CD4-positive, alpha-beta T cell (primary cell): ENCODE data around the gene SAMD8. TPM values are rescaled to one million over a fixed set of nuclear protein-coding genes. Genes with fewer than 3 reads are reported as not detected.

Source experiments
- ATAC-seq: fragments of 200-7000 bp; cut with Tn5 transposase; one replicate; pipeline ENCODE4 v1.10.0; 2022; ENCODE audit warnings: mild to moderate bottlenecking; ENCODE audit not compliant: poor library complexity
- CTCF ChIA-PET: fragments of 350-600 bp; sonication (Branson Sonifier 250); formaldehyde crosslinking; loops from one replicate; lab custom pipeline; 2021; ENCODE audit warnings: antibody characterized with exemption, inconsistent platforms; lab: Charles Lee
- POLR2A ChIA-PET: fragments of 350-600 bp; sonication (Branson Sonifier 250); formaldehyde crosslinking; loops from one replicate; lab custom pipeline; 2021; ENCODE audit warnings: antibody characterized with exemption, inconsistent platforms; lab: Charles Lee
- DNase-seq, 14 experiments: peaks; one replicate each; pipeline ENCODE4 v3.0.0-alpha.2; 2013 to 2020; ENCODE audit warnings: mixed read lengths in 2 of 14
- H3K27ac ChIP-seq, 2 donors: one replicate each; pipeline versions ENCODE4 v1.5.1 to v1.7.0; 2013; ENCODE audit warnings: low read length in 2 of 2, low read depth in 1 of 2, mild to moderate bottlenecking in 1 of 2
- H3K27me3 ChIP-seq, 2 experiments: 1 replicate in 1 of 2; 2 replicates in 1 of 2; pipeline versions ENCODE4 v1.6.1 to v1.7.0; 2013; ENCODE audit warnings: low read length in 2 of 2, control low read depth in 1 of 2, mild to moderate bottlenecking in 1 of 2, moderate library complexity in 1 of 2; ENCODE audit not compliant: insufficient read depth in 2 of 2, control insufficient read depth in 1 of 2
- H3K36me3 ChIP-seq: one replicate; pipeline ENCODE4 v1.6.1; 2013; ENCODE audit warnings: low read length, control low read depth; ENCODE audit not compliant: insufficient read depth
- H3K4me1 ChIP-seq: one replicate; pipeline ENCODE4 v1.6.1; 2013; ENCODE audit warnings: low read length, control low read depth; ENCODE audit not compliant: insufficient read depth
- H3K4me3 ChIP-seq: one replicate; pipeline ENCODE4 v1.5.1; 2013; ENCODE audit warnings: mild to moderate bottlenecking, low read length, moderate library complexity
- H3K9me3 ChIP-seq, 2 experiments: 1 replicate in 1 of 2; 2 replicates in 1 of 2; pipeline versions ENCODE4 v1.6.1 to v1.7.0; 2013; ENCODE audit warnings: low read length in 2 of 2, mild to moderate bottlenecking in 2 of 2, control low read depth in 1 of 2, moderate library complexity in 1 of 2; ENCODE audit not compliant: control insufficient read depth in 1 of 2, insufficient read depth in 1 of 2
- H3K27ac Mint-ChIP-seq: one replicate; pipeline ENCODE4 v1.8.0; 2020; ENCODE audit warnings: mixed read lengths
- H3K27me3 Mint-ChIP-seq: one replicate; pipeline ENCODE4 v1.8.0; 2021; ENCODE audit warnings: mixed read lengths
- H3K36me3 Mint-ChIP-seq: one replicate; pipeline ENCODE4 v1.8.0; 2021; ENCODE audit warnings: low read depth, mixed read lengths
- H3K4me1 Mint-ChIP-seq: one replicate; pipeline ENCODE4 v1.8.0; 2021; ENCODE audit warnings: low read depth, mixed read lengths
- H3K4me3 Mint-ChIP-seq: one replicate; pipeline ENCODE4 v1.8.0; 2020; ENCODE audit warnings: mild to moderate bottlenecking, mixed read lengths
- H3K9me3 Mint-ChIP-seq: one replicate; pipeline ENCODE4 v1.8.0; 2020; ENCODE audit warnings: mixed read lengths
- intact Hi-C, 2 experiments: fragments of 100-400 bp; cut with DNase I in 1 of 2; cut with micrococcal nuclease in 1 of 2; formaldehyde crosslinking; loops; one replicate each; pipeline versions ENCODE4 v1.15.1 to v1.9.0; 2023 to 2025; cut with DNase I, micrococcal nuclease
- total RNA-seq, 174 experiments: library from RNA in 2 of 174; stranded (reverse) in 2 of 174; gene quantifications; one replicate each; pipeline ENCODE4 v1.2.3 and lab custom pipeline; 2021 to 2026
- TF ChIP-seq, protein P1 (sequence below): fragments of 200-600 bp; IDR thresholded peaks from one replicate; pipeline ENCODE4 v1.8.0; 2022; ENCODE audit warnings: antibody characterized with exemption, mild to moderate bottlenecking

SAMD8 gene
- total RNA-seq, 2 experiments from 2014 or later = 34.1 to 37.4 TPM

DNA sequence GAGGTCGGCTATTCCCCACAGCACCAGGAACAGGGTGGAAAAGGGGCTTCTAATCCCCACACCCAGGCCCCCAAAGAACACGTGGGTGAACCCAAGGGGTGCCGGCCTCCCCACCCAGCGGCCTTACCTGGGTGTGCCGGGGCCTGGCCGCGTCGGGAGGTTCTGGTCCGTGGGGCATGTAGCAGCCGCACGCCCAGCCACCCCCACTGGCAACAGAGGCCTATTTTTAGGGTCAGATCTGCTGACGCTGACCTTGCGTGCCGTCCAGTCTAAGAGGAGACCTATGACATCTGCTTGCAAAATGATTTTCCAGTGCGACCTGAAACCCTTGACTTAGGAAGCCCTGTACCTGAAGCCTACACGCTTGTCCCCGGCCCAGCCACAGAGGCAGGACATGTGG lies 38.0 kb upstream of the SAMD8 start:
- Histone ChIP-seq H3K27ac (no peak overlapping the region), H3K4me1 (no peaks in the 10 kb centered on the region), H3K27me3 (no peaks in the 10 kb centered on the region), H3K9me3 (no peaks in the 10 kb centered on the region), H3K36me3 (no peaks in the 10 kb centered on the region), H3K4me3 (no peak overlapping the region)
- CTCF ChIA-PET = no interaction called here
- POLR2A ChIA-PET = no interaction called here
- ATAC-seq = no peak
- no peak for DNase-seq
- Mint-ChIP-seq H3K4me1 (no peaks in the 10 kb centered on the region), H3K9me3 (no peaks in the 10 kb centered on the region), H3K27ac (no peak overlapping the region), H3K36me3 (no peaks in the 10 kb centered on the region), H3K27me3 (no peaks in the 10 kb centered on the region), H3K4me3 (no peak overlapping the region)
- intact Hi-C loops = no loop called here
- TF ChIP-seq, protein P1, sequence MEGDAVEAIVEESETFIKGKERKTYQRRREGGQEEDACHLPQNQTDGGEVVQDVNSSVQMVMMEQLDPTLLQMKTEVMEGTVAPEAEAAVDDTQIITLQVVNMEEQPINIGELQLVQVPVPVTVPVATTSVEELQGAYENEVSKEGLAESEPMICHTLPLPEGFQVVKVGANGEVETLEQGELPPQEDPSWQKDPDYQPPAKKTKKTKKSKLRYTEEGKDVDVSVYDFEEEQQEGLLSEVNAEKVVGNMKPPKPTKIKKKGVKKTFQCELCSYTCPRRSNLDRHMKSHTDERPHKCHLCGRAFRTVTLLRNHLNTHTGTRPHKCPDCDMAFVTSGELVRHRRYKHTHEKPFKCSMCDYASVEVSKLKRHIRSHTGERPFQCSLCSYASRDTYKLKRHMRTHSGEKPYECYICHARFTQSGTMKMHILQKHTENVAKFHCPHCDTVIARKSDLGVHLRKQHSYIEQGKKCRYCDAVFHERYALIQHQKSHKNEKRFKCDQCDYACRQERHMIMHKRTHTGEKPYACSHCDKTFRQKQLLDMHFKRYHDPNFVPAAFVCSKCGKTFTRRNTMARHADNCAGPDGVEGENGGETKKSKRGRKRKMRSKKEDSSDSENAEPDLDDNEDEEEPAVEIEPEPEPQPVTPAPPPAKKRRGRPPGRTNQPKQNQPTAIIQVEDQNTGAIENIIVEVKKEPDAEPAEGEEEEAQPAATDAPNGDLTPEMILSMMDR = no peak

DNA sequence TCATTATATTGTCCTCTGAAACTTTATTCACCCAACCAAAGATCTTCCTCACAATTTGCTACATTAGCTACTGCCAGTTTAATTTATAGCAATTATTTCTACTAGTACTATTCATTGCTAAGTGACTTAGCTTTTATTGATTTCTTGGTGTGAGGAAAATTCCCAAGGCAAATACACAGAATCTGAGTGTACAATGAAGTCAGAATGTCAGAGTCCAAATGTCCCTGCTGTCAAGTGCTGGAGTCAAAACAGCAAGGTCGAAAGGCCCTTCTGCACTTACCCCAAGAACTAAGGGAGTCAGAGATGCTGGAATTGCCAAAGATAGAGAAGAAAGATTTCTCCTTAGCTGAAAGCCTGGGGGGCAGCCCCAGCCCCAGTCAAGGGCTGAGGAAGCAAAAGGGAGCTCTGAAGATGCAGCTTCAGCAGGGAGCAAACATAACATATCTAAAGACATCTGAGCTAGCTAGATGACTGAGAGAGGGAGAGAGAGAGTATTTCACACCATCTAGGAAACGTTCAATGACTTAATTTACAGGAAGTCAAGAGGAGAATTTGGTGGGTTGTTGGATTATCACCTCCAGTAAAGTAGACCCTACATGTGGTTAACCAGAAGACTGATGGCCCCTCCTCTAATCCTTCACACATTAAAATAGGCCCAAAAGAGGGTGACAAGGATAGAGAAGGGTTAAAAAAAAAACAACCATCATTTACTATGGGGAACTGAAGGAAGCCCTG lies 36.6 kb upstream of the SAMD8 start:
- intact Hi-C loops = no loop called here
- ATAC-seq (no peak), DNase-seq (no peak)
- Histone ChIP-seq H3K27me3 (no peaks in the 10 kb centered on the region), H3K27ac (no peak overlapping the region), H3K9me3 (no peaks in the 10 kb centered on the region), H3K36me3 (no peaks in the 10 kb centered on the region), H3K4me3 (no peak overlapping the region), H3K4me1 (no peaks in the 10 kb centered on the region)
- TF ChIP-seq, protein P1 = no peak
- H3K4me1 Mint-ChIP-seq = no peaks in the 10 kb centered on the region
- ChIA-PET POLR2A (interaction anchor here (0.6 kb wide), 1 partner anchor 840 kb away, joined by 3 read pairs; no protein-coding TSS in a partner anchor), CTCF (no interaction called here)
- H3K9me3 Mint-ChIP-seq = no peaks in the 10 kb centered on the region
- H3K36me3 Mint-ChIP-seq = no peaks in the 10 kb centered on the region
- no peak overlapping the region for H3K27ac Mint-ChIP-seq
- H3K27me3 Mint-ChIP-seq = no peaks in the 10 kb centered on the region
- H3K4me3 Mint-ChIP-seq = no peak overlapping the region

DNA sequence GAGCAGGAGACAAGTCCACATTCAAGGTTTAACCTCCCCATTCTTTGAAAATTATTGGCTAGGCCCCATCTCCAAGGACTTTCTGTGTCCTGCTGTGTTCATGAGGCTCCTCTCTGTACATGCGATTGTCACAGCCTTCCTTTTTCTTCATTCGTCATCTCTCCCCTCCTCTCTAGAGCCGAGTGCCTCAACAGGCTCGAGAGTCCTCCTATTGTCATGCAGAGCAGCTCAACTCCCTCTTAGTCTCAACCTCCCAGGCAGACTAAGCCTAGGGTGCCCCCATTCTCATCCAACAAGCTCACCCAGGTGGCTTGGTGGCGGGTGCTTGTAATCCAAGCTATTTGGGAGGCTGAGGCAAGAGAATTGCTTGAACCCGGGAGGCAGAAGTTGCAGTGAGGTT lies 35.1 kb upstream of the SAMD8 start:
- peaks cover 0 to 2% of the 10 kb centered on the region in 2 experiments for H3K9me3 ChIP-seq
- Mint-ChIP-seq H3K27me3 (no peaks in the 10 kb centered on the region), H3K36me3 (no peaks in the 10 kb centered on the region), H3K27ac (no peak overlapping the region), H3K4me3 (no peak overlapping the region), H3K4me1 (no peaks in the 10 kb centered on the region), H3K9me3 (peaks cover 3% of the 10 kb centered on the region)
- H3K27me3 ChIP-seq = no peaks in the 10 kb centered on the region
- no peak for DNase-seq
- H3K4me3 ChIP-seq = no peak overlapping the region
- ChIA-PET POLR2A (no interaction called here), CTCF (no interaction called here)
- H3K36me3 ChIP-seq = no peaks in the 10 kb centered on the region
- TF ChIP-seq, protein P1 = no peak
- H3K27ac ChIP-seq = no peak overlapping the region
- intact Hi-C loops = no loop called here
- ATAC-seq = no peak
- H3K4me1 ChIP-seq = no peaks in the 10 kb centered on the region
